Mesothelial cell of epicardium (in vitro differentiated cells): Measurements from ENCODE around the gene PCSK2. TPM values are rescaled to one million over a fixed set of nuclear protein-coding genes. Genes with fewer than 3 reads are reported as not detected.

Experiments
- DNase-seq, 2 experiments: peaks; one replicate each; pipeline ENCODE4 v3.0.0; 2021; ENCODE audit warnings: low spot score in 2 of 2; ENCODE audit not compliant: unreplicated experiment in 2 of 2
- H3K27ac Mint-ChIP-seq: 2 replicates; pipeline ENCODE4 v1.8.0; 2021; ENCODE audit warnings: mixed read lengths
- H3K27me3 Mint-ChIP-seq: 2 replicates; pipeline ENCODE4 v1.8.0; 2021; ENCODE audit warnings: low read depth, mixed read lengths
- H3K36me3 Mint-ChIP-seq: 2 replicates; pipeline ENCODE4 v1.8.0; 2021; ENCODE audit warnings: mixed read lengths
- H3K4me1 Mint-ChIP-seq: 2 replicates; pipeline ENCODE4 v1.8.0; 2021; ENCODE audit warnings: mixed read lengths
- H3K4me3 Mint-ChIP-seq: 2 replicates; pipeline ENCODE4 v1.8.0; 2021; ENCODE audit warnings: mild to moderate bottlenecking, moderate library complexity, mixed read lengths
- H3K9me3 Mint-ChIP-seq: 2 replicates; pipeline ENCODE4 v1.8.0; 2021; ENCODE audit warnings: mixed read lengths
- CTCF ChIP-seq: fragments of 200-600 bp; sonication (generic); IDR thresholded peaks from one replicate; pipeline ENCODE4 v1.5.0; 2021; ENCODE audit warnings: antibody characterized with exemption; ENCODE audit not compliant: unreplicated experiment
- total RNA-seq: library from RNA; stranded (reverse); gene quantifications from 3 replicates; pipeline ENCODE4 v1.2.1, GENCODE V29; 2021

PCSK2 gene
- total RNA-seq, 1 donor from 2014 or later, result 0.38 TPM

- H3K27me3 Mint-ChIP-seq, result peaks cover 26% of the 10 kb centered on the region
- no peak for DNase-seq
- H3K36me3 Mint-ChIP-seq, result no peaks in the 10 kb centered on the region
- H3K27ac Mint-ChIP-seq, result no peak overlapping the region
- H3K4me1 Mint-ChIP-seq, result peaks cover 17% of the 10 kb centered on the region
- H3K4me3 Mint-ChIP-seq, result no peak overlapping the region
- TF ChIP-seq CTCF, result no peak
- no peaks in the 10 kb centered on the region for H3K9me3 Mint-ChIP-seq
Measured at GRCh38 chr20:17430125-17430950, 203.5 kb downstream of the PCSK2 start.

GRCh38 chr20:17431621-17432364 is 205.0 kb downstream of the PCSK2 start:
- H3K4me3 Mint-ChIP-seq, result no peak overlapping the region
- peak; percentile 47 to 77 for DNase-seq
- H3K4me1 Mint-ChIP-seq, result peaks cover 17% of the 10 kb centered on the region
- TF ChIP-seq CTCF, result peak; percentile 99
- H3K27me3 Mint-ChIP-seq, result peaks cover 32% of the 10 kb centered on the region
- no peak overlapping the region for H3K27ac Mint-ChIP-seq
- H3K9me3 Mint-ChIP-seq, result no peaks in the 10 kb centered on the region
- H3K36me3 Mint-ChIP-seq, result no peaks in the 10 kb centered on the region

- Mint-ChIP-seq H3K36me3 (no peaks in the 10 kb centered on the region), H3K27ac (no peak overlapping the region), H3K4me3 (no peak overlapping the region), H3K27me3 (peaks cover 38% of the 10 kb centered on the region), H3K4me1 (peaks cover 9% of the 10 kb centered on the region), H3K9me3 (peaks cover 3% of the 10 kb centered on the region)
- DNase-seq, result no peak
- no peak for TF ChIP-seq CTCF
Measured at GRCh38 chr20:17436664-17437063, 209.8 kb downstream of the PCSK2 start.

GRCh38 chr20:17437251-17437650 is 210.4 kb downstream of the PCSK2 start:
- Mint-ChIP-seq H3K9me3 (peaks cover 3% of the 10 kb centered on the region), H3K27me3 (peaks cover 37% of the 10 kb centered on the region), H3K4me1 (peaks cover 7% of the 10 kb centered on the region), H3K36me3 (no peaks in the 10 kb centered on the region), H3K4me3 (no peak overlapping the region), H3K27ac (no peak overlapping the region)
- no peak for TF ChIP-seq CTCF
- no peak for DNase-seq

GRCh38 chr20:17438436-17439039 is 211.7 kb downstream of the PCSK2 start:
- no peak overlapping the region for H3K27ac Mint-ChIP-seq

More at GRCh38 chr20:17438436-17439039, 211.7 kb downstream of the PCSK2 start:
- H3K36me3 Mint-ChIP-seq, result no peaks in the 10 kb centered on the region
- TF ChIP-seq CTCF, result no peak
- peaks cover 3% of the 10 kb centered on the region for H3K9me3 Mint-ChIP-seq
- DNase-seq, result no peak
- H3K27me3 Mint-ChIP-seq, result peaks cover 40% of the 10 kb centered on the region
- H3K4me1 Mint-ChIP-seq, result peaks cover 7% of the 10 kb centered on the region
- no peak overlapping the region for H3K4me3 Mint-ChIP-seq
